Left ventricle myocardium inferior (tissue), 1 donor: ENCODE measurements around the gene DOK3. TPM values are rescaled to one million over a fixed set of nuclear protein-coding genes. Genes with fewer than 3 reads are reported as not detected.

ENCODE experiments used
- DNase-seq: peaks from one replicate; pipeline ENCODE4 v3.0.0-alpha.2; 2020
- H3K27ac ChIP-seq: fragments of 200-600 bp; replicated peaks from 2 replicates; pipeline ENCODE4 v1.8.0; 2021
- H3K27me3 ChIP-seq: fragments of 200-600 bp; 2 replicates; pipeline ENCODE4 v1.8.0; 2021; ENCODE audit warnings: low read depth
- H3K36me3 ChIP-seq: fragments of 200-600 bp; 2 replicates; pipeline ENCODE4 v1.8.0; 2021
- H3K4me1 ChIP-seq: fragments of 200-600 bp; 2 replicates; pipeline ENCODE4 v1.8.0; 2021
- H3K4me3 ChIP-seq: fragments of 200-600 bp; 2 replicates; pipeline ENCODE4 v1.8.0; 2021; ENCODE audit warnings: mild to moderate bottlenecking, moderate library complexity
- H3K9me3 ChIP-seq: fragments of 200-600 bp; replicated peaks from 2 replicates; pipeline ENCODE4 v1.8.0; 2021
- intact Hi-C: fragments of 100-400 bp; cut with micrococcal nuclease; formaldehyde crosslinking; loops from one replicate; pipeline ENCODE4 v1.11.0; 2022
- total RNA-seq: library from RNA; stranded (reverse); fragmentation: NEBNext Ultra II Directional; extraction: Animal tissue kit (Norgen Biotek cat#: 25700); gene quantifications from one replicate; pipeline ENCODE4 v1.2.1, GENCODE V29; 2021
- TF ChIP-seq, protein P1 (sequence below): fragments of 200-600 bp; IDR thresholded peaks from 2 replicates; pipeline ENCODE4 v1.8.0; 2021; ENCODE audit warnings: antibody characterized with exemption, mild to moderate bottlenecking, borderline replicate concordance
- donor health status: DM: no; HTN: yes; CAD: no; lungs with severe emphysema.

The DOK3 gene
- total RNA-seq, 1 donor from 2014 or later: 3.3 TPM

DNA sequence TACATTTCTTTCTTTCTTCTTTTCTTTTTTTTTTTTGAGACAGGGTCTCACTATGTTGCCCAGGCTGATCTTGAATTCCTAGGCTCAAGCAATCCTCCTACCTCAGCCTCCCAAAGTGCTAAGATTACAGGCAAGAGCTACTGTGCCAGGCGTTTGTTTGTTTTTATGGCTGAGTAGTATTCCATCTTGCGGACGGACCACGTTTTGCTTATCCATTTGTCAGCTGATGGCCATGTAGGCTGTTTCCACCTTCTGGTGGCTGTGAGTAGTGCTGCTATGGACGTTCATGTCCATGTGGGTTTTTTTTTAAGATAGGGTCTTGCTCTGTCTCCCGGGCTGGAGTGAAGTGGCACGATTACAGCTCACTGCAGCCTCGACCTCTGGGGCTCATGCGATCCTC lies 2.5 kb downstream of the DOK3 start:
- TF ChIP-seq, protein P1, sequence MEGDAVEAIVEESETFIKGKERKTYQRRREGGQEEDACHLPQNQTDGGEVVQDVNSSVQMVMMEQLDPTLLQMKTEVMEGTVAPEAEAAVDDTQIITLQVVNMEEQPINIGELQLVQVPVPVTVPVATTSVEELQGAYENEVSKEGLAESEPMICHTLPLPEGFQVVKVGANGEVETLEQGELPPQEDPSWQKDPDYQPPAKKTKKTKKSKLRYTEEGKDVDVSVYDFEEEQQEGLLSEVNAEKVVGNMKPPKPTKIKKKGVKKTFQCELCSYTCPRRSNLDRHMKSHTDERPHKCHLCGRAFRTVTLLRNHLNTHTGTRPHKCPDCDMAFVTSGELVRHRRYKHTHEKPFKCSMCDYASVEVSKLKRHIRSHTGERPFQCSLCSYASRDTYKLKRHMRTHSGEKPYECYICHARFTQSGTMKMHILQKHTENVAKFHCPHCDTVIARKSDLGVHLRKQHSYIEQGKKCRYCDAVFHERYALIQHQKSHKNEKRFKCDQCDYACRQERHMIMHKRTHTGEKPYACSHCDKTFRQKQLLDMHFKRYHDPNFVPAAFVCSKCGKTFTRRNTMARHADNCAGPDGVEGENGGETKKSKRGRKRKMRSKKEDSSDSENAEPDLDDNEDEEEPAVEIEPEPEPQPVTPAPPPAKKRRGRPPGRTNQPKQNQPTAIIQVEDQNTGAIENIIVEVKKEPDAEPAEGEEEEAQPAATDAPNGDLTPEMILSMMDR: no peak
- intact Hi-C loops: no loop called here

DNA sequence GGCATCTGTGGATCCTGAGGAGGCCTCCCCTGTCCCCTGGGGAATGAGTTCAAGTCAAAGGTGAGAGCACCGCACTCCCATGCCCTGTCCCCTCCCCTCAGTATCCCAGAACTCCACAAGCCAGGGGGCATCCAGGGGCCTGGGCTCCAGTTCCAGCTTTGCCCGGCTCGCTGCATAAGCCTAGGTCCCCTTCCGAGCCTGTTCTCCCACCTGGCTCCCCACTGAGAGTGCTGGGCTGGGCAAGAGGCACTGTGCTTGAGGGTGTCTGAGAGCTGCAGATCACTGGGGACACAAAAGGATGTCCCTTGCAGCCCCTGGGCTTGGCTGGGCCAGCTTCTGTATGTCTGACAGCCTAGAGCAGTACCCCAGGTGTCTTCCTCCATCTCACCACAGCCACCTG lies 4.6 kb downstream of the DOK3 start:
- Histone ChIP-seq H3K27me3 (no peaks in the 10 kb centered on the region), H3K36me3 (no peaks in the 10 kb centered on the region), H3K9me3 (no peaks in the 10 kb centered on the region), H3K4me3 (no peak overlapping the region), H3K4me1 (peaks cover 25% of the 10 kb centered on the region), H3K27ac (no peak overlapping the region)
- TF ChIP-seq, protein P1: no peak
- DNase-seq: no peak
- intact Hi-C loops: no loop called here

More for the DNA sequence above, 2.5 kb downstream of the DOK3 start:
- H3K4me1 ChIP-seq: peaks cover 11% of the 10 kb centered on the region
- no peaks in the 10 kb centered on the region for H3K27me3 ChIP-seq
- H3K27ac ChIP-seq: no peak overlapping the region
- DNase-seq: no peak
- no peak overlapping the region for H3K4me3 ChIP-seq
- peaks cover 16% of the 10 kb centered on the region for H3K36me3 ChIP-seq
- H3K9me3 ChIP-seq: no peaks in the 10 kb centered on the region

DNA sequence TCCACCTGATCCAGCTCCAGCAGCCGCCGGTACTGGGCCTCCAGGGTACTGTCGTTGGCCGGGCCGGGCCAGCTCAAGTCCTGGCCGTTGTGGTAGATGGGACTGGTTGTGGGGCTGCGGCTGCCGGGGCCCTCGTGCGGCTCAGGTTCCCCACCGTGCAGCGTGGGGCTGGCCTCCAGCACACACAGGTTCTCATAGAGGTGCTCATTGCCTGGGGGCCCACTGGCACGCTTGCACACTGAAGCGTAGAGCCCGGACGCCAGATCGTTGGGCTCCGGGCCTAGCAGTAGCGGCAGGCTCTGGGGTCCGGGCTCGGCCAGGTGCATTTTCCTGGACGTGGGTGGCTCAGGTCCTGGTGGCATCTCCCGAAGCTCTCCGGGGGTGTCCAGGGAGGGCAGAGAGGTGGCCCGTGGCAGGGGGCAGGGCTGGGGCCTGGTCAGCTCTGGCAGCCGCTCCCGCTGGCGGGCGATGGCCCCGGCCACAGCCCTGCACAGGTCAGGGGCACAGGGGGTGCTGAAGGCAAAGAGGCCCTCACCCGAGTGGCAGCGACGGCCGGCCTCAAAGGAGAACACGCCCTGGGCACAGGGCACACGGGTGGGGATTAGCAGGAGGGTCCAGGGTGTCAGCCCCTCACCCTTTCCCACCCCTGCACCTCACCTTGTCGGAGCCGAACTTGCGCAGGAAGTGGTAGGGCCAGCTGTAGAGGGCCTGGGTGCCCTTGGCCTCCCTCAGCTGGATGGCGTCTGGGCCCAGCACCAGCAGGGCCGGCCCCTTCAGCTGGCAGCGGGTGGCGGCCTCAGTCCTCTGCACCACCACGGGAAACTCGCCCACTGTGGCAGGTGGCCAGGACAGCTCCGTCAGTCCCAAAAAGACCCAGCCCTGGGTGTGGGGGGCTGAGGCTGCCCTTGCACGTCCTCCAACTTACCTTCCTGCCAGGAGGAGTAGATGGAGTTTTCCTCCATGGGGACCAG lies 5.3 kb downstream of the DOK3 start:
- peaks cover 23% of the 10 kb centered on the region for H3K4me1 ChIP-seq
- intact Hi-C loops: loop anchor here (5.0 kb wide), 1 partner anchor 112 kb away; no protein-coding TSS in a partner anchor
- DNase-seq: no peak
- no peaks in the 10 kb centered on the region for H3K9me3 ChIP-seq
- no peaks in the 10 kb centered on the region for H3K27me3 ChIP-seq
- no peak overlapping the region for H3K4me3 ChIP-seq
- TF ChIP-seq, protein P1: no peak
- no peaks in the 10 kb centered on the region for H3K36me3 ChIP-seq
- no peak overlapping the region for H3K27ac ChIP-seq

DNA sequence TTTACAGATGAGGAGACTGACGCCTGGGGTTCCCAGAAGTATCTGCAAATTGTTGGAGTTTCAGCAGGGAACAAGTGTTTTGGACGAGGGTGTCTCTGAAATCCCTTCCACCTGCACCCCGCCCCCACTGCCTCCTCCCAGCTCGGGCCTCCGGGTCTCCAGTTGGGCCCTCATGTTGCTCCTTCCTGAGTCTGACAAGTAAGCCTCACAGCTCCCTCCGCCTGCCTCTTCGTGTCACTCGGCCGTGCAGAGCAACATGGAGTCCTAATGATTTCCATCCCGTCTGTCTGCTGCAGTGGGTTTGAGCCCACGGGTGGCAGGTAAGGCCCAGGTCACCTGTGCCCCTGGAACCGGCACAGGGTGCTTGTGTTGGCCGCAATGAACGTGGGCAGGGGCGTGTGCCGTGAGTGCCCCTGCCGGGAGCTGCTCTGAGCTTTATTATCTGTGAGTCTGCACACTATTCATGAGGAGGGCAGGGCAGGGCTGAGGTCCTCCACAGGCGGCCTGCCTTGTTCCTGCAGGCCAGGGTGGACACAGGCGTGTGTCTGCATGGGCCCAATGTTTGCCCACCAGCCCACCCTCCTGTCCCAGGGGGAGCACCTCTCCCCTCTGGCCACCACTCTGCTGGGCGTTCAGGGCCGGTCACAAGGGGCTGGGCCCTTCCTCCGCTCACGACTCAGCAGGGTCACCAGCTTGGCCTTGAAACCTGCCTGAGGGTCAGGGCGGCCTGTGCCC lies 6.1 kb downstream of the DOK3 start:
- Histone ChIP-seq H3K36me3 (no peaks in the 10 kb centered on the region), H3K27me3 (no peaks in the 10 kb centered on the region), H3K27ac (no peak overlapping the region), H3K4me3 (no peak overlapping the region), H3K4me1 (peaks cover 25% of the 10 kb centered on the region), H3K9me3 (no peaks in the 10 kb centered on the region)
- no peak for DNase-seq
- intact Hi-C loops: loop anchor here (5.0 kb wide), 1 partner anchor 111 kb away; no protein-coding TSS in a partner anchor
- TF ChIP-seq, protein P1: no peak

DNA sequence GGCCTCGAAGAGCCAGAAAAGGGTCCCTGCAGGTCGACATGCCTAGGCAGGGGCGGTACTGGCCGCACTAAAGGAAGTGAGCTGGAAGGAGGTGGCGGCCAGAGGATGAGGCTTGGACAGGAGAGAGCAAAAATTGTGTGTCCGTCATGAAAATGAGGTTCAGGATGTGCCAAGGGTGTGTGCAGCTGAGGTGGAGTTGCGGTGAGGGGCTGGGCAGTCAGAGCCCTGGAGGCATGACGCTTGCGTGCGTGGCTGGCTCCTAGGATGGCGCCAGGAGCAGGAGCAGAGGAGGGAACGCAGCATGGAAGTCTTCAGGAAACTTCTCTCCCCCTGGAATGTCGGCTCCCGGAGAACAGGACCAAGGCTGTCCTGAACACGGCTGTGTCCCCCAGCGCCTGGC lies 6.7 kb downstream of the DOK3 start:
- no peaks in the 10 kb centered on the region for H3K27me3 ChIP-seq
- DNase-seq: no peak
- H3K36me3 ChIP-seq: no peaks in the 10 kb centered on the region
- TF ChIP-seq, protein P1: no peak
- H3K9me3 ChIP-seq: no peaks in the 10 kb centered on the region
- no peak overlapping the region for H3K27ac ChIP-seq
- no peak overlapping the region for H3K4me3 ChIP-seq
- peaks cover 31% of the 10 kb centered on the region for H3K4me1 ChIP-seq
- intact Hi-C loops: loop anchor here (5.0 kb wide), 1 partner anchor 111 kb away; no protein-coding TSS in a partner anchor
